DMS114 treated with DMSO at 0.1 percent for 48 hours (cell line): ENCODE data around the gene BTG2.
"Not testable (repeated sequence)": the region's sequence is repeated elsewhere in the genome, so short reads cannot be mapped to it uniquely, and the experiment has no call there.

Experiments
- DNase-seq: peaks from one replicate; lab custom pipeline; 2025; ENCODE audit not compliant: unreplicated experiment; lab: John Stamatoyannopoulos, UW

The BTG2 gene, protein sequence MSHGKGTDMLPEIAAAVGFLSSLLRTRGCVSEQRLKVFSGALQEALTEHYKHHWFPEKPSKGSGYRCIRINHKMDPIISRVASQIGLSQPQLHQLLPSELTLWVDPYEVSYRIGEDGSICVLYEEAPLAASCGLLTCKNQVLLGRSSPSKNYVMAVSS

DNA sequence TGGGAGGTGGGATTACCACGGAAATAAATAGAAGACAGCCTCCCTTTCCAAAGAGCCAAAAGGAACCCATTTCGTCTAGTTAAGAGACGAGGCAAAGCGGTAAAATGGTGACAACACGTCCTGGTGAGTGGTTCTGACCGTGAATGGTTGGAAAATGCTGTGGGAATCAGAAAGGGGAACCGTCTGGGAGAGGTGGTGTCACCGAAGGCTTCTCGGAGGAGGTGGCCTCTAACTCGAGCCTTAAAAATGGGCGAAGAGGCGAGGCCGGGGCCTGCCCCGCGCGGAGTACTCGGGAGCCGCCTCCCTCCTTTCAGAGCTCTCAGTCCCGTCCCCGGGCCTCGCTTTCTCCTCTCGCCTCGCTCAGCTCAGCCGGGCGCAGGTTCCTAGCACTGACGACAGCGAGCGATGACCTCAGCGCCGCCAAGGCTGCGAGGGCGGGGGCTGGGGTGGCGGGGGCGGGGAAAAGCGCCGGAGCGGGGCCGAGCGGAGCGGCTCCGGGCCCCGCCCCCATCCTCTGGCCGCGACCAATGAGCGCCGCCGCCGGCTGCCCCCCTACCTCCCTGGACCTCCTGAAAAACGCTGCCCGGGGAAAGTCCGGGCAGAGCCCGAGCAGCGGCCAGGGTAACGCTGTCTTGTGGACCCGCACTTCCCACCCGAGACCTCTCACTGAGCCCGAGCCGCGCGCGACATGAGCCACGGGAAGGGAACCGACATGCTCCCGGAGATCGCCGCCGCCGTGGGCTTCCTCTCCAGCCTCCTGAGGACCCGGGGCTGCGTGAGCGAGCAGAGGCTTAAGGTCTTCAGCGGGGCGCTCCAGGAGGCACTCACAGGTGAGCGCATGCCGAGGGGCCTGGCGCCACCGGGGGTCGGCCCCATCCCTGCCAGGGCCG is at the start of gene BTG2:
Gene BTG2 (plus strand): TSS at position 601 of the 890 bp plus-strand sequence. CDS start 88 bp downstream, at position 689.
- peak; percentile 35 for DNase-seq

DNA sequence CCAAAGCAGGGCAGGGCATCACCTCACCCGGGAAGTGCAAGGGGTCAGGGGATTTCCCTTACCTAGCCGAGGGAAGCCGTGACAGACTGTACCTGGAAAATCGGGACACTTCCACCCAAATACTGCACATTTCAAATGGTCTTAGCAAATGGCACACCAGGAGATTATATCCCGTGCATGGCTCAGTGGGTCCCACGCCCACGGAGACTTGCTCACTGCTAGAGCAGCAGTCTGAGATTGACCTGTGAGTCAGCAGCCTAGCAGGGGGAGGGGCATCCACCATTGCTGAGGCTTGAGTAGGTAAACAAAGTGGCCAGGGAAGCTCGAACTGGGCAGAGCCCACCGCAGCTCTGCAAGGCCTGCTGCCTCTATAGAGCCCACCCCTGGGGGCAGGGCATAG is 48.7 kb upstream of the BTG2 start:
- not testable (repeated sequence) for DNase-seq

DNA sequence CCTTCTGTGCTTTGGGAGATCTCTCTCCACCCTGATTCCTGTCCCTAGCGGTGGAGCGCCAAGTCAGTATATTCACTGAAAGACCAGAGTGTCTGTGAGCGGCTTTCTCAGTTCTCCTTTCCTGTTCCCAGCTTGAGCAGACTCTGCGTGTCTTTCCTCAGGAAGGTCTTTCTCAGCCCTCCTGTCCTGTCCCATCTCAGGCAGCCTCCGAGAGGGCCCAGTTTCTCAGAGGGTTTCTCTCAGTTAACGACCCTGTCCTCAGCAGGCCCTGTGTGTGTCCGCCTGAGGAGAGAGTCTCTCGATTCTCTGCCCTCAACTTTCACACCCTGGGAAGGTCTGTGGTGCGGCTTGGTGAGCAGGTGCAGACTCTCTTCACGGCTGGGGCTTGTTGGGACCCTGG is 41.8 kb upstream of the BTG2 start:
- no peak for DNase-seq

DNA sequence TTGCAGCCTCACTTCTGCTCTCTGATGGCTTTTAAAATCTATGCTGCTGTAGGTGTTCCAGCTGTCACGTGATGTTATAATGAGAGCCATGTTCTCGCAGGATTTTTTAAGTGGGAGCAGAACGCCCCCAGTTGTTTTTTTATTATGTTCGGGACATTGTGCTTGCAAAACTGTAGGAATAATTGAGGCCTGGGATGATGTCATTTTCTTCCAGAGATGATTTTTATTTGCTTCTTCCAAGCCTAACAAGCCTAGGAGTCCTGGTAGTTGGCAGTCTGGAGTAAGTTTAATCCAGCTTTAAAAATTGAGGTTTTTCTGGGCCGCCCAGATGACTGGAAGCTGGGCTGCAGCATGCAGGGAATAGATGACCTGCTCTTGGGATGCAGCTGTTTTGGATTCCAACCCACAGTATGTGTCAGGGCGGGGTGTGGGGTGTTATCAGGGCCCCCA is 41.2 kb upstream of the BTG2 start:
- no peak for DNase-seq

DNA sequence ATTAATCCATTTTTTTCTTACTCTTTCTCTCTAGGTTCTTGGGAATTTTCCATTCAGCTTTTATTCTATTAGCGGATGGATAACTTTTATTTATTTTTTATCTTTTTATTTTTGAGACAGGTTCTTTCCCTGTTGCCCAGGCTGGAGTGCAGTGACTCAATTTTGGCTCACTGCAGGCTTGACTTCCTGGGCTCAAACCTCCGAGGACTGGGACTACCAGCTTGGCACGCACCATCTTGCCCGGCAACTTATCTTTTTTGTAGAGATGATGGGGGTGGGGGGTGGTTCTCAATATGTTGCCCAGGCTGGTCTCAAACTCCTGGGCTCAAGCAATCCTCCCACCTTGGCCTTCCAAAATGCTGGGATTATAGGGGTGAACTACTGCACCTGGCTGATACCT is 39.8 kb upstream of the BTG2 start:
- DNase-seq, result no peak

DNA sequence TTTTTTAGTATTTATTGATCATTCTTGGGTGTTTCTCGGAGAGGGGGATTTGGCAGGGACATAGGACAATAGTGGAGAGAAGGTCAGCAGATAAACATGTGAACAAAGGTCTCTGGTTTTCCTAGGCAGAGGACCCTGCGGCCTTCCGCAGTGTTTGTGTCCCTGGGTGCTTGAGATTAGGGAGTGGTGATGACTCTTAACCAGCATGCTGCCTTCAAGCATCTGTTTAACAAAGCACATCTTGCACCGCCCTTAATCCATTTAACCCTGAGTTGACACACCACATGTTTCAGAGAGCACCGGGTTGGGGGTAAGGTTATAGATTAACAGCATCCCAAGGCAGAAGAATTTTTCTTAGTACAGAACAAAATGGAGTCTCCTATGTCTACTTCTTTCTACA is 39.2 kb upstream of the BTG2 start:
- not testable (repeated sequence) for DNase-seq

DNA sequence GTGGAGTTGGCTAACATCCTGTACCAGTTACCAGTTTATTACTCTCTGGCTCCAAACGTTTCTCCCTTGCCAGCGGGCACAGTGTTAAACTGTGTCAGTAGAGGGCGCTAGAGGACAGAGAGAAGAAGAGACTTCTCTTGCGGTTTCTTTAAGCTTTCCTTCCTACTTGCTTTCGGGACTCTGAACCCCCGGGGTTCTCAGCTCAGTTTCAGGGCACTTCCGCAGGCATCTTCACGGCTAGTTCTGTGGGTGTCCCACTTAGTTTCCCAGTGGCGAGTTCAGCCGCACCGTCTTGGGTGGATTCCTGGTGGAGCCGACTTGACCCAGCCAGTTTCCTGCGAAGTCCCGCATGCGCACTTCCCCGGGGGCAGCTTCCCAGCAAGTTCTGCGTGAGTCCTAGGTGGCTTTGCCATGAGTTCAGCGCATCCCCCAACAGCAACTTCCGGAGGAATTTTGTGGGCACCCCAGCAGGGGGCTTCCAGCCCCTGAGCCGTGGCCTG is 37.9 kb upstream of the BTG2 start:
- peak; percentile 88 for DNase-seq

DNA sequence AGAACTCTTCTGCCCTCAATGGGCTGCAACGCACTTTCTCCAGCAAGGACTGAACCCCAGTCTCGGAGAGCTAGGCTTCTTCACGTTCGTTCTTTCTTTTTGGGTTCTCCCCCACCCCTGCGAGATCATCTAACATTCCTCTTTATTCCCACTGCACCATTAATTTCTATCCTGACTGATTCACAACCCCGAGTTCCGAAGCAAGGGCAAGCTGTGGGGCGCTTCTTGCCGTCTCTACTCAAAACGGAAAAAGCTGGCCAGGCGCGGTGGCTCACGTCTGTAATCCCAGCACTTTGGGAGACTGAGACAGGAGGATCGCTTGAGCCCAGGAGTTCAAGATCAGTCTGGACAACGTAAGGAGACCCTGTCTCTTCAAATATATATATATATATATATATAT is 37.4 kb upstream of the BTG2 start:
- no peak for DNase-seq

DNA sequence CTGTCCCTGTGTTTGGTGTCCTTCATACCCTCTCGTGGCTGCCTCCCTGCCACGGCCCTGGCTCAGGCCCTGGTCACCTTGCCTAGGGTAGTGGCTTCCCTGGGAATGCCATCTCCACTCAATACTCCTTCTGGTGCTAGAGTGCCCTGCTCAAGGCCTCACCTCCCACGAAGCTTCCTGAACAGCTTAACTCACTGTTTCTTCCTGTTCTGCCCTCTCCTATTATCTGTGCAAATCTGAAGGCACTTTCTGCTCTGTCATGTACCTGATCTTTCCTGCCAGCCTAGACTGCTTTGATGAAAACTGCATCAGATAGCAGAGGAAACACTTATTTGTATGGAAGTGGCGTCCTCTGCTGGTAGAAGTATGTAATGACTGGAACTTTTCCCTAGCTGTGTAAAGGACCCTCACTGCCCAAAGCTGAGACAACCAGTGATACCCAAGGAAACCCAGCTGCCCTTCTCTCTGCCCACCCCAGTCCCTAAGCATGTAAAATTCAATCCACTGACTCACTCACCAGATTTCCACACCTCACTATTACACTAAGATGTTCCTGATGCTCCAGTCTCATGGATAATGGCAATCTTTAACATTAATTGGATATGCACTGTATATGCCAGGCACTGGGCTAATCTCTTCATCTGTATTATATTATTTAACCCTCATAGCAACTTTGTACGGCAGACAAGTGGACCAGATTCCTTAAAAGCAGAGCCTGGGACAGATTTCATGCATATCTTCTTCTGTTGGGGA is 36.2 kb upstream of the BTG2 start:
- peak; percentile 82 for DNase-seq

DNA sequence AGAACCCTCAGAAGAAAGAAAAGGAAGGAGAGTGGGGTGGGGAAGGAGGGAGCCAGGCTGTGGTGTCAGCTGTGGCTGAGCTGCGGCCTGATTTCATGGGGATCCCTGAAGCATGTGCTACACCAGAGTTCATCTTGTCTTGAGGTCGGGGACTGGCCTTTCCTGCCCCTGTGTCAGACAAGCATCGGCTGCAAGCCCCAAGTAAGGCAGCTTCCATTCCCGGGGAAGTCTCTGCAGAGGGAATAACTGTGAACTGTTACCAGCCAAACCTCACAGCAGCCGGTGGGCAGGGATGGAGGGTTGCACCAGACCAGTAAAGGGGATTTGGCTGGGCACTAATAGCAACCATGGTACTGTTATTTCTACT is 35.7 kb upstream of the BTG2 start:
- no peak for DNase-seq

DNA sequence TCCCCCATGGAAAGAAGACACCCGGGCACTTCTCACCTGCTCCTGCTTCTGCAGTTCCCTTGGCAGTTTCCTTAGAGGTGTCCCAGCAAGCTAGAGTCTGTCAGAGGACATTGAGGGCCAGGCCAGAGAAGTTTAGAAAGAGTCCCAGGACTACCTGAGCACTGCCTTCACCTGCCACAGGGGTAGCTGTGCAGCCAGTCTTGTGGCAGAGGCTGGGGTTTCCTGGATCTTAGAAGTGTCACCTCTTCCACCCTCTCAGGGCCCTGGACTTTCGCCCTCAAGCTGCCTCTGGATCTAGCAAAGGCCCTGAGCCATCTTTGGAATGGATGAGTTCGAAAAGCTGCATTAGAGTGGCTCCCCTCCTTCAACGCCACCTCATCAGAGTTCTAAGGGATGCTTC is 34.9 kb upstream of the BTG2 start:
- no peak for DNase-seq

DNA sequence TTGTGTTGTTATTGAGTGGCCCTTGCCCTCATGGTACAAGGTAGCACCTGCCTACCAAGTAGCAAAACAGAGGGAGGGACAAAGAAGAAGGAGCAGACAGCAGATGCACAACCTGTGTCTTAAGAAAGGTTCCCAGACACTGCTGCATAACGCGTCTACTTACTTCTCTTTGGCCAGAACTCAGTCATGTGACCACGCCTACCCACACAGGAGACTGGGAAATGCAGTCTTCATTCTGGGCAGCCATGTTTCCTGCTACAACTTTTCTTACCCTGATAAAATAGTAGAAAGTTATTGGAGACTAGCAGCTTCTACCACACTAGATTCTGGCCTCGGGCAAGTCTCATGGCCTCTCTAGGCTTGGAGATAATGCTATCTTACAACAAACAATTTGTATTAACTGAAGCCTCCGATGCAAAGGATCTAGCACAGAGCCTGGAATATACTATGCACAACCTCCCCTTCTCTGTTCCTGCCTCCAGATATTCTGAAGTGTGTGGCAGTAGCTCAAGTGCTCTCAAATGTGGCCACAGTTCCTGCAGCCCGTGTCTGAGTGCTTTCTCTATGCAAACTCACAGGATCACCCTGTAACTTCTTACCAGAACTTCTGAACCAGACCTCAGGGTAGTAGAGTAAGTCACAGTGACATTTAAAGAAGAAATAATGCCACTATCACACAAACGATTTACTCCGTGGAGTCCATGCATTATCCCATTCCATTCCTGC is 34.1 kb upstream of the BTG2 start:
- DNase-seq, result peak; percentile 70

DNA sequence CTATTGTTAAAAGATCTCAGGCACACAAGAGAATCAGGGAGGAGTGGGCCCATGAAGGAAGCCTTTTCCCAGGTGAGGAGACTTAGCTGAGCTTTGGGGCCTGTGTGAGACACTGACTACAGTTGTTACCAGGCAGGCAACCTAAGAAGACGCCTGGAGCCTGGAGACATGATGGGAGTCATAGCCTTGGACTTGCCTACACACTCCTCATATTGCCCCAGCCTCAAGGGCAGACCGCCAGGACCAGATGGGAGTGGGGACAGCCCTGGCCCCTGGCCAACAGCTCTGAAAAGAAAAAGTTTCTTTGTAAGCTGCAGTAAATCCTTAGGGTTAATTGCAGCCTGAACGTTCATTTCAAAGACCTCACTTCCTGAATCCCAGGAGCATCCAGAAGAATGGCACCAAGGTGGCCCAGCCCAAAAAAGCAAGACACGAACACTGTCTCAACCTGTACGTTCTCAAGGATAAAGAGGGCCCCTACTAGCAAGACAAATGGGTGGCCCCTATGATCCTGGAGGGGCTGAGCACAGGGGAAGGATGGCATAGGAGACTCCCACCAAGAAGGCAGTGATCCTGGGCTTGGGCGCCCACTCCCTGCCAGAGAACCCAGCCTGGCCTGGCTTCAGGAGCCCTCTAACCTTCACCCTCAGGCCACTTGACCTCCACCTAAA is 33.2 kb upstream of the BTG2 start:
- DNase-seq, result no peak

DNA sequence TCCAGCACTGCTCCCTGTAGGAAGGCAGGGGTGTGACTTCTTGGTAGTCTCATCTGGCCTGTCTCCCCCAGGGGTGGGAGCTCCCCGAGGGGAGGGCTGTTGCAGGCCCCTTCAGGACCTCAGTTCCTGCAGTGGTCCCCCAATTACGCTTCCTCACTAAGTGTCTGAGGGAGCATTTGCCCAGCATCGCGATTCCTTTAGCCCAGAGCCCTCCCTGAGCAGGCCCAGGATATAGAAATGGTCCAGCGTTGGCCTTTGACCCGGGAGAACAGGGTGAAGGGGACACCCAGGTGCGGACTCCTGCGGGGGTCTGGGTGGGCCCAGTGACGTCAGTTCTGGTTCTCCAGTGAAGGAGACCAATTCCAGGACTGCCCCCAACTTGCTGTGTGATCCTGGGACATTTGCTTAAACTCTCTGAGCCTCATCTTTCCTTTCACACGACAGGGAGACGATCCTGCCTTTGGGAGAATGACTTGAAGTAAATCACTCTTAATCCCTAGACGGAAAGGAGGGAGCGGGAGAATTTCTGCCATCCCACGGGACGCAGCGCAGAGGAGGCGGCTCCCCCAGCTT is 32.6 kb upstream of the BTG2 start:
- DNase-seq, result peak; percentile 20

DNA sequence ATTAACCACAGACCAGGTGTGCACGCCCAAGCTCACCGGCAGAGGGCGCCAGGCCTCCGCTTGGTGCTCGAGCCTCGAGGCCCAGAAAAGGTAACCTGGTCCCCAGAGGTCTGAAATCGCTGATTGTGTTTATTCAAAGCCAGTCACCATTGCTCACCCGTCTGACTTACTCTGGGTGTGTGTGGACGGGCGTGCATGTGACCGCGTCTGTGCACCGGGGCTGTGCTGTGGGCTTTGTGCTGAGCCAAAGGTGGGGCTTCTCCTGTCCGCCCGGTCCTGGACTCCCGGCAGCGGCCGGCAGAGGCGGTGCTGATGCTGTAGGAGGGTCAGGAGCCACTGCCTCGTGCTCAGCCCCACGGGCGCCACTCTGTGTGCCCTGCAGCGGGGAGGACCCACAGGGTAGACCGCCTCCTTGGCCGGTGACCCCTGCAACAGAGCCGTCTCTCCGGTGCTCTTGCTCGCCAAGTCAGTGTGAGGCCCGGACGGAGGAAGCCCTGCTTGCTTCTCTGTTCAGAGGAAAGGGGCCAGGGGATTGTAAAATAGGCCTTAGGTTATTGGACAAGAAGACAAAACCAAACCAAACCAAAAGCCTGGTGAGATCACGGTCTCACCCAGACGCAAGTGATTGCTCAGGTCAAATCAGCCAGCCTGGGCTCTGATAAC is 32.0 kb upstream of the BTG2 start:
- no peak for DNase-seq

DNA sequence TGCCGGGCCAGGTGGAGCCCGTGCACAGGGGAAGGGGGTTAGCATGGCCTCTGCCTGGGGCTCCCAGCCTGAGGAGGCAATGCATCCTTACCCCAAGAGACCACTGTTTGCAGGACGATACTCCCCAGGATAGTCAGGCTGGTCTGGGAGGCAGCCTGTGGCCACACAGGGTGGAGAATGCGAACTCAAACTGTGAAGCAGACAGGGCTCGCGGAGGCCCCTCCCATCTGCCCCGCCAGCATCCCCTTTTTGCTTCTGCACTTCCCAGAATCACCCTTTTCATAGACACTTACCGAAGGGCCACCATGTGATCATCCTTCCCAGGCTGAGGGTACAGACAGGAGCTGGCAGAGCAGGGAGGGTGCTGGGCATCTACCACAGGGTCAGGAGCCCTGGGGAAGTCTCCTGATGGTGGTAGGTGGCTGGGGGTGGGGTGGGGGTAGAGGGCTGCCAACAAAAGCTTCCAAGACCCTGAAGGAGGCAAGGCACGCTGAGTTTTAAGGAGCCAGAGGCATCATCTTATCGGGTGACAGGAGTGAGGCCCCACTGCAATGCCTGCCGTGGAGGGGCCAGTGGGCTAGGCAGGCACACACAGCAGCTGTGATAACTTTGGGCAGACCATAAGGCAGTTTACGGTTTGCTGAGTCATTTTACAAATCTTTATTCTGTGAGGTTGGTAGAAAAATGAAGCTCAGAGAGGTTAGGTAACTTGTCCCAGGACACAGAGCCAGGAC is 31.3 kb upstream of the BTG2 start:
- no peak for DNase-seq

DNA sequence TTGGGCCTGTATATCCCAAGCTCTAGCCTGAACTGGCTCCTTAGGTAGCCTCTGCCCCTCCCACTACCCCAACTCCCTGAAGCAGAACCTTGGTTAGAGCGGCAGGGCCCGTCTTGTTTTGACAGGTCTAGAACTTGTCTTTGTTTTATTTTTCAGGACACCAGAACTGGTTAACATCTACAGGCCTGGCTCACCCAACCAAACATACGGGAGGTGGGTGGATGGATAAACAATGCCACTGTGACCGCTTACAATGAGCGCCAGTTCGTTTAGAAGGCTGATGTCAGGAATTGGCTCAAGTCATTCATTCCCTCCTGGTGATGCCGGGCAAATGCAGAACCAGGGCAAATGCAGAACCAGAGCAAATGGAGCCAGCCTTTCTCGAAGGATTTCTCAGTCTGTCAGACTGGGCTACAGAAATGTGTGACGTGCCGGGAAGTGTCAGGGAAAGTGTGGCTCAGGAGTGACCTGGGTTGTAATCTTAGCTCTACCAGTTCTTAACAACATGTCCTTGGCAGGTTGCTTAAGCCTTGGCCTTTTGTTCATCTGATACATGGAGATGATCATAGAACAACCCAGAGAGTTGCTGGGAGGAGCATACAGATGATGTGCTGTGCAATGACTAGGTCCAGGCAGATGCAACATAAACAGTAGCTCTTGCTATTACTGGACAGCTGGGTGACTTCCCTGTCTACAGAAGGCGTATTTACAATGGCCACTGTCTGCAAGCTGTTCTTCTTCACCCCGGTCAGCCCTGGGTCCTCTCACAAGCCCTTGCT is 30.5 kb upstream of the BTG2 start:
- DNase-seq, result no peak

DNA sequence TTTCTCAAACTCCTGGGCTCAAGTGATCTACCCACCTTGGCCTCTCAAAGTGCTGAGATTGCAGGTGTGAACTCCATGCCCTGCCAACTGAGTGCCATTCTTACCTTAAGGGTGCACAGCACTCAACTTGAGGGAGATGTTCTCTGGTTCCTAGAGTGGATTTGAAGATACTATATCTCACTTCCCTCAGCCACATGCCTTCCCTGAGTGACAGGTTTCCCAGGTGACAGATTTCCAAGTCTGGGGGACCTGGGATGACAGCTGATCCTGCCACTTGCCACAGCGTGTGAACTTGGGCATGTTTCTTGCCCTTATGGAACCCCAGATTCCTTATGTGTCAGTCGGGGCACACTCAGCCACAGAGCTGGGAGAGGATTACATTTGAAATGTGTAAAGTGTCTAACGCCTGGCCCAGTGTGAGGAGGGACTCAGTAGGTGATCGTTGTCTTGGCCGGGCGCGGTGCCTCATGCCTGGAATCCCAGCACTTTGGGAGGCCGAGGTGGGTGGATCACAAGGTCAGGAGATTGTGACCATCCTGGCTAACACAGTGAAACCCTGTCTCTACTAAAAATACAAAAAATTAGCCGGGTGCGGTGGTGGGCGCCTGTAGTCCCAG is 29.6 kb upstream of the BTG2 start:
- DNase-seq, result no peak
